HG03457 (cell line): Measurements from ENCODE around the gene TP63.

Experiments
- ATAC-seq: cut with Tn5 transposase; IDR thresholded peaks from one replicate; pipeline ENCODE4 v1.9.1; 2021; ENCODE audit warnings: moderate number of reproducible peaks; ENCODE audit not compliant: unreplicated experiment

Gene TP63

GRCh38 chr3:189902230-189903186, 271.3 kb downstream of the TP63 start:
- ATAC-seq, result no peak

GRCh38 chr3:189903562-189904250, 272.5 kb downstream of the TP63 start:
- ATAC-seq, result no peak

DNA sequence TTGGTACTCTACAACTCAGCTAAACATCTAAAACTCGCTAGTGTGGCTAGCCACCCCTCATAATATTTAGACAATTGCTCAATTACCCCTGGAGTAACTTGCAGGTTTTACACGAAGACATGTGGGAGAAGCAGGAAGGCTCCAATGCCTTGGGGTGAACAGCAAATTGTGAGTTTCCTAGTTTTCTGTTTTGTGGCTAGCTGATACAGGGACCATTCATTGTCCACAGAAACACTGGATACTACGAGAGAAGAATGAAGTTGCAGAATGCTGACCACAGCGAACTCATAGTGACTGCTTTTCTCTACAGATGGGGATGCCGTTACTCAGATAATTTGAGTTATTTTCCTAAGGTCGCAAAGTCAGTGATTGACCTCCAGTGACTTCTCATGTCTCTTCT, 276.6 kb downstream of the TP63 start:
- no peak for ATAC-seq

DNA sequence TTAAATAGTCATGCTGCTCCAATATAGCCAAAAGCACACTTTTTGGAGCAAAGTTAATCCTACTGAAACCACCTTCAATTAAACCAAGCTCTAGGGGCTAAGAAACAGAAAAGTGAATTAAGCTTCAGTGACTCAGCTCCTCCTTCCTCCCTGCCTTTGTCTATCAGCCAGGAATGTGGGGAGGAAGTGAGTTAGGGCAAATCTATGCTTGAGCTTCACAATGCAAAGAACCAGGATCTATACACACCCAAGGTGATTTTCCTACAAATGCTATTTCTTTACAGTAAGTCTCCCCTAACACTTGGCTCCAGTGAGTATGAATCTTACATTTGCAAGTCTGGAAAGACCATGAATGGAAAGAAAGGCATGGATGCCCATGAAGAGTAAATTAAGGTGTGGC, 277.5 kb downstream of the TP63 start:
- ATAC-seq, result no peak

- no peak for ATAC-seq
Measured at GRCh38 chr3:189909139-189909538, 277.9 kb downstream of the TP63 start.

- ATAC-seq, result no peak
Measured at GRCh38 chr3:189909573-189909972, 278.4 kb downstream of the TP63 start.

DNA sequence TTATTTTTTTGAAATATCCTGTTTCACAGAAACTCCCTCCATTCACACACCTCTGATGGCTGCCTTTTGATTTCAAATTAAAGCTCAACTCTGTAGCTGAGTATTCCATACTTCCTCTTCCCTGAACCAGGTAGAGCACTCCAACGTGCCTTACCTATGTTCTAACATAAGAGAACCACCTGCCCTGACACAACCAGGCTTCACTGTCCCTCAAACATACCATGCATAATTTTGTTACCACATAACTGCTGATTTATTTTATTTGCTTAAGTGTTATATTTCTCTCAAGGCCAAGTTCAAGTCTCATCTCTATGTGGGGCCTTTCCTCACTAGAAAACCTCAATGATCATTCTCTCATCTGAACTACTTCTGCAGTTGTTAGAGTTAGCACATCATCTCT, 279.8 kb downstream of the TP63 start:
- ATAC-seq, result no peak

DNA sequence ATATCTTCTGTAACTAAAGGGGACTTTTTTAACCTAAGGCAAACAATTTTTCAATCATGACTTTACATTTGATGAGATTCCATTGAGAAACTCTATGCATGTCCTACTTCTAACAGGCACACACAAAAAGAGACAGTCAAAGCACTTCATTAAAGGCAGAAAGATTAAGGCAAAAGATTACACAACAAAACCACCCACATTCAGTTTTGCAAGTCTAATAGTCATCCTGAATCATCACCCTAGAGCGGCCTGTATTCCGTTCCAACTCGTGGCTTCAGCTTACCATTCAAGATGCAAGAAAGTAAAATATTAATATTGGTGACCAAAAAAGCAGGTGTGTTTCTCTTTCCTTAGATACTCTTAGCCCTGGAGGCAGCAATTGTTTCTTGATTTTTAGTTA, 283.6 kb downstream of the TP63 start:
- no peak for ATAC-seq

GRCh38 chr3:189921770-189922169, 290.6 kb downstream of the TP63 start:
- no peak for ATAC-seq

DNA sequence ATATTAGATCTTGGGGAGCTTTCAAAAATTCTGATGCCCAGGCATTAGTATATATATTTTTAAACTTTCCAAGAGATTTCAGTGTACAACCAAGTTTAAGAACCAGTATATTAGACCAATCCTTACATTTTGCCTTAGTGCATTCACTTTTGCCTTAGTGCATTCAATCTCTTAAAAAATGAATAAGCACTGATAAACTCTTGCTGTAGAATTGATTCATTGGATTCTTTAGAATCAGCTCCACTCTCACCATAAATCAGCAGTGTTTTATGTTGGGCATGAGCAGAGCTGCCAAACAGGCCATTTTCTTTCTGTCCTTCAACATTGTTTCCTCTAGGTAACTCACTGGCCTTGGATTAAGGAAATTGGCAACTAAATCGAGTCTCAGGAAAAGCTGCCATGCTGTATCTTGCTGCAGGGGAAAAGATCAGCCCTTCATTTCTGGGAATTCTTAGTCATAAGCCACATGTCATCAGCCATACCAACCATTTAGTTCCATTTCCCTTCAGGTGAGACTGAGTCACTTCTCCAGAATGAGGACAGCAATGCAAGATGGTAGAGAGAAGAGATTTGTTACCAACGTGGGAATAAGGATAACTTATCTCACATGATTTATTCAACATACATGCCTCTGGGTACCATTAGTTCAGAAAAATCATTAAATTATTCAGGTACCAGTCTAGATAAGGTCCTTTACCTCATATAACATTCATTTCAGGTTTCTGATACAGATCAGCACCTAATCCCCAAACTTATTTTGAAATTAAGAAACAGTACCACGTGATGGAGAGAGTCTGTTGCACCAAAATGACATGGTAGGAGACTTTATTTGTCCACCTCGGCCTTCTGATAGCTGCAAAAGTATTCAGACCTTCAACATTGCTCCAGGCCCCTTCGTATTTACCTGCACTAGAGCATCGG, 297.0 kb downstream of the TP63 start:
- no peak for ATAC-seq

DNA sequence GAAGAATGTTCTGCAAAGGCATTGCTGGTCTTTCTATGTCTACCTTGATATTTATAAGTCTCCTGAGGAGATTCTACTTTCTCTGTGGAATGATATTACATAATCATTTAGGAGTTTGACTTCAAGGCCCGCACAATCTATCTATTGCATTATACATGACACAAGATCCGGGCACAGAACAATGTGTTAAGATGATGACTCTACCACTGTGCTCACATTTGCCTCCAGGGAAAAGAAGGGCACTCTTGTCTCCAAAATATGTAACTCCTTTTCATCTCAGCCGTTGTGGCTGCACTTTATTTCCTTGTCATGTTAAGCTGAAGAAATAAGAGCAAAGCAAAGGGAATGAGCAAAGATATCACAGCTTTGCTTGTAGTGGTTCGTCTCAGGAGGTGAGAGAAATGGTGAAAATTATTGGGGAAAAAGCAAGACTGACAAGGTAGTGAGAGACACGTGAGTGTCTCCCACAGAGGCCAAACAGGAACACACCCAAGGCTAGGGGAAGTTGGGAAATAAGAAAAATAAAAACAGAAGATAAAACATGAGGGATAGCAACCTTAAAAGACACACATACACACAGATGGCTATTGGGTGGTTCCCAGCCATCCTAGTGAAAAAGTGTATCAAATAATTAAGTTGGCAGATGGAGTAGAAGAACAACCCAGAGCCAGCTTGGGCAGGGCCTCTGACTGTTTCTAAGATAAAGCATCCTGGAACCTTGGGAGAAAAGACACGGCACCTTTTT, 305.2 kb downstream of the TP63 start:
- ATAC-seq, result no peak

GRCh38 chr3:189937302-189938127, 306.3 kb downstream of the TP63 start:
- no peak for ATAC-seq

DNA sequence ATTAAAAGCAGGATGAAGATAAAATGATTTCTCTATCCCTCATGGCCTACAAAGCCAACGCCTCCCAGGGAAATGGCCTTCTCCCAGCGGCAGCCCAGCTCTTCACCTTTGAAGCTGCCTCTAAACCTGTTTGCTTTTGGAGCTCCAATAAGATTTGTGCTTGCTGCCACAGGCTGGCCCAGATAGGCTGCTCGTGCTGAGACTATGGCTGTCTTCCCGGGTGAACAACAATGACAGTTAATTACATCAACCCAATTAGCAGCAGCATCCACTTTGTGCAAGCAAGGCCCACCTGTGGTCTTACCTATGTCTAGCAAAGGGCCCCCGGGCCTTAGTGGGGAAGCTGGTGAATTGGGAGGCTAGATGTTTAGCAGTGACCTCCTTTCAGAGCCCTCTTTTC, 309.9 kb downstream of the TP63 start:
- ATAC-seq, result no peak

- no peak for ATAC-seq
Measured at GRCh38 chr3:189941679-189942078, 310.5 kb downstream of the TP63 start.

GRCh38 chr3:189942948-189943347, 311.8 kb downstream of the TP63 start:
- no peak for ATAC-seq

- ATAC-seq, result no peak
Measured at GRCh38 chr3:189944285-189945145, 313.3 kb downstream of the TP63 start.

- ATAC-seq, result no peak
Measured at GRCh38 chr3:189945935-189946709, 314.9 kb downstream of the TP63 start.
